GM18505 (cell line): Measurements from ENCODE around the gene HNRNPC.

Source experiments
- ATAC-seq: cut with Tn5 transposase; IDR thresholded peaks from one replicate; pipeline ENCODE4 v1.9.1; 2021; ENCODE audit not compliant: unreplicated experiment
- POLR2A ChIP-seq: IDR thresholded peaks from 4 replicates; pipeline ENCODE4 v1.6.1; 2011; ENCODE audit warnings: borderline replicate concordance; ENCODE audit not compliant: insufficient read depth, insufficient read length; ENCODE audit errors: extremely low read depth

HNRNPC gene

GRCh38 chr14:21208554-21208953 lies 60.7 kb downstream of the HNRNPC start:
- ATAC-seq = no peak
- no peak for TF ChIP-seq POLR2A

- no peak for TF ChIP-seq POLR2A
- no peak for ATAC-seq
These were observed 62.2 kb downstream of the HNRNPC start for GRCh38 chr14:21206753-21207684.

- peak; percentile 39 for TF ChIP-seq POLR2A
- no peak for ATAC-seq
These were observed 63.3 kb downstream of the HNRNPC start for GRCh38 chr14:21205678-21206581.

- TF ChIP-seq POLR2A = peak; percentile 5
- ATAC-seq = no peak
These were observed 64.1 kb downstream of the HNRNPC start for GRCh38 chr14:21205026-21205677.

- ATAC-seq = no peak
- TF ChIP-seq POLR2A = peak; percentile 9
These were observed 64.8 kb downstream of the HNRNPC start for GRCh38 chr14:21204167-21205025.

GRCh38 chr14:21203470-21204166 lies 65.6 kb downstream of the HNRNPC start:
- no peak for ATAC-seq
- TF ChIP-seq POLR2A = peak; percentile 50

GRCh38 chr14:21202463-21203358 lies 66.5 kb downstream of the HNRNPC start:
- TF ChIP-seq POLR2A = no peak
- ATAC-seq = no peak

GRCh38 chr14:21201732-21202462 lies 67.3 kb downstream of the HNRNPC start:
- ATAC-seq = no peak
- TF ChIP-seq POLR2A = no peak

- ATAC-seq = no peak
- TF ChIP-seq POLR2A = no peak
These were observed 68.3 kb downstream of the HNRNPC start for GRCh38 chr14:21200752-21201461.

- TF ChIP-seq POLR2A = peak; percentile 10
- ATAC-seq = no peak
These were observed 69.4 kb downstream of the HNRNPC start for GRCh38 chr14:21199611-21200560.
